CD4-positive, alpha-beta T cell treated with Interleukin-17A for 4 hours (primary cell): ENCODE measurements around the gene MALT1.

Experiments used
- DNase-seq: peaks from one replicate; pipeline ENCODE4 v3.0.0-alpha.2; 2020; ENCODE audit warnings: mixed read lengths

MALT1 gene

DNA sequence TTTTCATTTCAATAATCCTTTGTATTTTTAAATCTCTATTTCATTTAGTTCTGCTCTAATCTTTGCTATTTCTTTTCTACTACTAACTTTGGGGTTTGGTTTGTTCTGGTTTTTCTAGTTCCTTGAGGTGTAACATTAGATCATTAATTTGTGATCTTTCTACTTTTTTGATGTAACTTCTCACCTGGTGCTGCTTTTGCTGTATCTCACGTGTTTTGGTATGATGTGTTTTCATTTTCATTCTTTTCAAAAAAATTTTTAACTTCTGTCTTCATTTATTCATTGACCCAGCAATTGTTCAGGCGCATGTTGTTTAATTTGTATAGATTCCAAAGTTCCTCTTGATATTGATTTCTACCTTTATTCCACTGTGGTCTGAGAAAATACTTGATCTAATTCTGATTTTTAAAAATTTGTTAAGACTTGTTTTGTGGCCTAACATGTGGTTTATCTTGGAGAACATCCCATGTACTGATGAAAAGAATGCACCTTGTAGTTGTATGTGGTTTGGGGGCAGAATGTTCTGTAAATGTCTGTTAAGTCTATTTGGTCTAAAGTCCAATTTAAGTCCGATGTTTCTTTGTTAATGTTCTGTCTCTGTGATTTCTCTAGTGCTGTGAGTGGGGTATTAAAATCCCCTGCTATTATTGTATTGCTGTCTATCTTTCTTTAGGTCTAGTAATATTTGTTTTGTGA lies 17.3 kb upstream of the MALT1 start:
- no peak for DNase-seq

DNA sequence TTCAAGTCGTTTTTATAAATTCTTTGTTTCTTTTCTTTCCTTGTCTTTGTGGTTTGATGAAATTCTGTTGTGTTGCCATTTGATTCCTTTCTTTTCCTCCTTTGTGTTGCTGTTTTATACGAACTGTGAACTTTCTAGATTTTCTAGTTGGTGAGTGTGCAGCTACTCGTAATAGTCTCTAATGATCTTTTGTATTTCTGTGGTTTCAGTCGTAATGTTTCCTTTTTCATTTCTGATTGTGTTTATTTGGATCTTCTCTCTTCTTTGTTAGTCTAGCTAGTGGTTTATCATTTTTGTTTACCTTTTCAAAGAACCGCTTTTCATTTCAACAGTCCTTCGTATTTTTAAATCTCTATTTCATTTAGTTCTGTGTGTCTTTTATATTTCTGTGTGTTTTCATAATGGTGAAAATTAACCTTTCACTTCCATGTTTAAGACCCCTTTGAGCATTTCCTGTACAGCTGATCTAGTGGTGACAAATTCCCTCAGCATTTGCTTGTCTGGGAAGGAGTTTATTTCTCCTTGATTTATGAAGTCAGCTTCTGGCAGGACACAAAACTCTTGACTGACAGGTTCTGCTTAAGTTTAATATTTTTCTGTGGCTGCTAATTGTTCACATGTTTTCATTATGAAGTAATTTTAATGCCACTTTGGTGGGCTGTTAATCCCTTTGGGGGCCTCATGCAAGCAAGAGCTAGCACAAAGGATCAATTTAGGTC lies 16.2 kb upstream of the MALT1 start:
- DNase-seq: no peak

DNA sequence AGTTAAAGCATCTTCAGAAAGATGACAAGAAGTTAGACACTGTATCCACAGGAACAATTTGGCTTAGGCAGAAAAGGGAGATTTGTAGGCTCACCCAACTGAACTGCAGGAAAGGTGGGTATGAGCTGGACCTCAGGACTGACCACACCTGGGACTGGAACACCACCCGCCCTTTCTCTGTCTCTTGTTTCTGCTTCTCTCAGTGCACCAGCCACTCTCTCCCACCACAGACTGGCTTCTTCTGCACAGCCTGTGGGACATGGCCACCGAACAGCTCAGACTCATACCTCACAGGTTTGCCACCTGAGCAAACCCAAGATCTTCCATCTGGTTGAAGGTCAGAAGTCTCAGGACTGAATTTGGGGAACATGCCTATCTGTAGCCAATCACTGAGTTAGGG lies 14.2 kb upstream of the MALT1 start:
- DNase-seq: no peak

DNA sequence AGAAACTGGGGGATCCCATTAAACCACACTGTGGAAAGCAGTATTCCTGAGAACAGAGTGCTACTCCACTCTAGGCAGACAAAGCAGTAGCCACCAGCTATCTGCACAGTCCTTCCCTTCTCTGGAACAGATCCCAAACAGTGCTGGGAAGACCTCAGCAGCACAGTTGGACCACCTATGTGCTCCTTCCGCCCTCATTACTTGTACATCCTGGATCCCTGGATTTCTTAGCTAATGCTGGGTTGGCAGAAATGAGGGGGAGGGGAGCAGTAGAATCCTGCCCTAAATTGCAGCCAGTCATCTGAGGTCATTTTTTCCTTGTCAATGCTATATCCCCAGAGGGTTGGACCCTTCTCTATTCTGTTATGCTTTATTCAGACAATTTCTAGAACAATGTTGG lies 13.8 kb upstream of the MALT1 start:
- DNase-seq: no peak

DNA sequence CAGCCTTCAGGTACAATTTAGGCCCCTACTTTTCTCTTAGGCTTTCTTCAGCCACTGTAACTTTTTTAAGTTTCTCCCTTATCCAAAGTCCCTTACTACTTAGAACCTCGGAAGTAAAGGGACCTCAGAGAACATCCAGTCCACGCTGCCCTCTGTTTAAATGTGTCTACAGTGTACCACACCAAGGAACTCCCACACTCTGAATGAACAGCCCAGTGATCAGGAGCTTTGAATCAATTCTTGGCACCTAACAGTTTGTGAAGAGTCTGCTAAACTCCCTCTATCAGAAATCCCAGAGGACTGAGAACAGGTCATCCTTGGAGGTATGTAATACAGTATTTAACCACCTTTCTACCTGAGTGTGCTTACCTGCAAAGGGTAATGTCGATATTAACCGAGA lies 11.6 kb upstream of the MALT1 start:
- no peak for DNase-seq

DNA sequence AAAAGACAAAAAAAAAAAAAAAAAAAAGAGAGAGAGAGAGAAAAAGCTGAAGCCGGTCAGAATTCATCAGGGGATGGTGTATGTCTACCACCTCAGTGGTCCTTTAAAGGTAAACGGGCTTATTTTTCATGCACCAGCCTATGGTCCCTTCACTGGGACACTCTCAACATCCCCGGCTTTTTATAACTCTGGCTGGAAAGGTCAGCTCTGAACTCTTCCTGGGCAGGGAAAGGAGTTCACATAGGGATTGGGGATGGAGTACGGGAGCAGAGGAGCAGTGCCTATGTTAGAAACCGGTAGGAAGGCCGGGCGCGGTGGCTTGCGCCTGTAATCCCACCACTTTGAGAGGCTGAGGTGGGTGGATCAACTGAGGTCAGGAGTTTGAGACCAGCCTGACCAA lies 10.3 kb upstream of the MALT1 start:
- DNase-seq: no peak

DNA sequence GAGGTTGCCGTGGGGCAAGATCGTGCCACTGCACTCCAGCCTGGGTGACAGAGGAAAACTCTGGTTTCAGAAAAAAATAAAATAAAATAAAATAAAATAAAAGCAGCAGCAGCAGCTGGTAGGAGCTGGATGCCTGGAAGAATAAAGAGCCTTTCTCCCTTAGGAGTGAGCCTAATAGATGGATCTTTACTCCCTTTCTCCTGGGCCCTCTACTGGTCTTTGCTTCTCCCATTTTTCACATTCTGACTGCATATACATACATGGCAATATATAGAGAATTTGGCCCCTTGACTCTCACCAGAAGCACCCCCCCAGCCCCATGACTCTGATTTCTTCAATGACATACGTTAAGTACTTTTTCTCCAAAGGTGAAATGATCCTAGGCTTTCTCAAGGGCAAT lies 9.8 kb upstream of the MALT1 start:
- DNase-seq: no peak

DNA sequence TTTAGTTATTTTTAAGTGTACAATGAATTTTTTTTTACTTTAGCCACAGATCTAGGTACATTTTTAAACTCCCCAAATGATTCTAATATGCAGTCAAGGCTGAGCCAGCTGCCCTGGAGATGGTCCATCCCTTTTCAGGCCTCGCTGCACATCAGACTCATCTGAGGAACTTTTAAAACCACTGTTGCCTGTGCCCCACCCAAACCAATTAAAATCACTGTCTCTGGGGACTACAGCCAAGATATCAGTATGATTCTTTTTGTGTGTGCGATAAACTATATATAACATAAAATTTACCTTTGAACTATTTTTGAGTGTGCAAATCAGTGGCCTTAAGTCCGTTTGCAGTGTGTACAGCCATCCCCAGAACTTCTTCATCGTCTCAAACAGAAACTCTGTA lies 9.1 kb upstream of the MALT1 start:
- DNase-seq: no peak

DNA sequence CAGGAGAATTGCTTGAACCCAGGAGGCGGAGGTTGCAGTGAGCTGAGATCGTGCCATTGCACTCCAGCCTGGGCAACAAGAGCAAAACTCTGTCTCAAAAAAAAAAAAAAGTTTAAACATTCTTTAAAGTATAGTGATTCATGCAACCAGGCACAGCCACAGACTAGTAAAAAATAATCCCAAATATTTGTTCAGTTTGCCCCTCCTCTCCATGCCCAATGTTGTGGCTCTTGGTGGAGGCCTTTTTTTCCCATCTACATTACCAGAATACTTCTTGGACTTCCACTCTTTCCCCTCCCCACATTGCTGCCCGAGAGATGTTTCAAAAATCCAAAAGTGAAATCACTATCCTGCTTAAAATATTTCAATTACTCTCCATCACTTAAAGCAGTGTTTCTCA lies 5.1 kb upstream of the MALT1 start:
- DNase-seq: no peak

DNA sequence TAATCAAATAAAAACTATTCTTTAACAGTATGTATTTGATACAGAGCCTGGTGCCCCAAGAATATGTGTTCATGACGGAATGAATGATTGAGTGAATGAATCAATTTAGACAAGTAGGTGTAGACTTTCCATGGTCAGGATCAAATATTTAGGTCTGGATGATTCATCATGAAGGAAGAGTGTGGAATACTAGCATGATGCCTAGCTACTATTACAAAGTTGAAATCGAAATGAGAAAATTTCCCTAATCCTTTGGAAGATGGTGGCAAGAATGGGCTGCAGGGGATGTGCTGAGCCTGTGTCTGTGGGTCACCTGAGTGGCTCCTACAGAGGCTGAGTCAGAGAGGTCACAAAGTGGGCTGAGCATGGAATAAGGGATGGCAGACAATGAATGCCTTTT lies 3.1 kb upstream of the MALT1 start:
- no peak for DNase-seq

DNA sequence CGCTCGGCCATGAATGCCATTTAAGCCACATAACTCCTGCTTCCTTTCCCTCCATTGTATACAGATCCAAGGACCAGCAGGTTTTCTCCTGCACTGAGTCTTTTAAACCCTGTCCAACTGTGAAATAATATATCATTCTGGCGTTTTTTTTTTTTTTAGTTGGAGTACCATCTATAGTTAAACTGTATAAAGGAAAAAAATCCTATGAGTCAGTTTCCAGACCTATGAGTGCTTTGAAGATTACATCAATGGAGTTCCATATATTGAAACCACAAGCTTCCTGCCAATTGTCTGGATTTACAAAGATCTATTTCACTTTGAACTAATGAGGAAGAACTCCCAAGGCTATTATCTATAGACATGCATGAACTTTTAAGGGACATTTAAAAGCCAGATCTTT lies 2.4 kb upstream of the MALT1 start:
- DNase-seq: no peak

DNA sequence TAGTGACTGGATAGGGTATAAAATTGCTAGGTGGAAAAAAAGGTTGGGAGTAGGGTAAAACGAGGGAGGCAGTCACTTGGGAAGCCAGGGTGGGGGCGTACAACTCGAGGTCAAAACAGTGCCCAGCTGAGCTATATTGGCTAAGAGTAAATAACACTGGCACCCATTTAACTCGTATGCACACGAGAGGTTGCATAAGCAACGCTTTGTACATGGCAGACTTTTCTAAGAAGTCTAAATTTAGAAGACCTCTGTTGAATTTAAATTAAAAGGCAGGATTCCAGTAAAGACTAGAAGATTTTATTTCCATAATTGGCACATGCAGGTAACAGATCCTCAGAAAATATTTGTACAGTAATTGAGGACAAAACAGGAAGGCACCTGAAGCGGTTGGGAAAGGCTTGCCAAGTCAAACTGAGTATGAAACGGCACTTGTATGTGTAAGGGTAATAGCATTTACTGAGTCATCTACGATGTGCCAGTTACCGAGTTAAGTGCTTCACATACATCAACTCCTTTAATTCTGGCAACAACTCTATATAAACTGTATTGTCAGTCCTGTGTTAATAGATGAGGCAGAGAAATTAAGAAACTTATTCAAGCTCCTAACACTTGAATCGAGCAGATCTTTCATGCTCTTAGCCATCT lies 1.4 kb upstream of the MALT1 start:
- DNase-seq: no peak

DNA sequence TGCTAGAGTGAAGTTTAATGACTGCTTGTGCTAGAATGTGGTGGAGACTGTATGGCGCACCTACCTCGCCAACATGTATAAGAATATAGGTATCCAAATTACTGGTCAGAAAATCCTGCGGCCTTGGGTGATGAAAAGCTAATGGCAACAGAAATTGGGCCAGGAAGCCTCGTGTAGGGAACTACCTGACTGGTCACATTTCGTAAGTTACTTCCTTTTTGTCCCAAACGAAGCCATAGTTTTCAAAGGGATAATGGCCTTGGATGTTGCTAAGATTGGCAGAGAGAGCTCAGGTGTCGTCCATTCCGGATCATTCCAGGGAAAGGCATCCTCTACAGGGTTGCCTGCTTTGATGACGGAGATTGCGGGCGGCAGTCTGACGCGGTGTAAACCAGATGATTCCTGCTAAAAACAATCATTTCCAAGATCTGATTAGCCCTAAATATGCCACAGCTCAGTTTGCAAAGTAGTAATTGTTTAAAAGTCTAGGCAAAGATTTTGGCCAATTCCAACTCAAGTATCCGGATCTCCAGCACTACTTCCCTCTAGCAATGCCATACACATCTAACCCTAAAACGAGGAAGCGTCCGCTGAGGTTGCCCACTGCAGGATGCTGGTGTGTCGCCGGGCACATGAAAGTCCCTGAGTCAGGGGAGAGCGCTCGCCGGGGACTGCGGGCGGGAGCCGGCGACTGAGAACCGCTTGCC lies 708 bp upstream of the MALT1 start:
- no peak for DNase-seq

DNA sequence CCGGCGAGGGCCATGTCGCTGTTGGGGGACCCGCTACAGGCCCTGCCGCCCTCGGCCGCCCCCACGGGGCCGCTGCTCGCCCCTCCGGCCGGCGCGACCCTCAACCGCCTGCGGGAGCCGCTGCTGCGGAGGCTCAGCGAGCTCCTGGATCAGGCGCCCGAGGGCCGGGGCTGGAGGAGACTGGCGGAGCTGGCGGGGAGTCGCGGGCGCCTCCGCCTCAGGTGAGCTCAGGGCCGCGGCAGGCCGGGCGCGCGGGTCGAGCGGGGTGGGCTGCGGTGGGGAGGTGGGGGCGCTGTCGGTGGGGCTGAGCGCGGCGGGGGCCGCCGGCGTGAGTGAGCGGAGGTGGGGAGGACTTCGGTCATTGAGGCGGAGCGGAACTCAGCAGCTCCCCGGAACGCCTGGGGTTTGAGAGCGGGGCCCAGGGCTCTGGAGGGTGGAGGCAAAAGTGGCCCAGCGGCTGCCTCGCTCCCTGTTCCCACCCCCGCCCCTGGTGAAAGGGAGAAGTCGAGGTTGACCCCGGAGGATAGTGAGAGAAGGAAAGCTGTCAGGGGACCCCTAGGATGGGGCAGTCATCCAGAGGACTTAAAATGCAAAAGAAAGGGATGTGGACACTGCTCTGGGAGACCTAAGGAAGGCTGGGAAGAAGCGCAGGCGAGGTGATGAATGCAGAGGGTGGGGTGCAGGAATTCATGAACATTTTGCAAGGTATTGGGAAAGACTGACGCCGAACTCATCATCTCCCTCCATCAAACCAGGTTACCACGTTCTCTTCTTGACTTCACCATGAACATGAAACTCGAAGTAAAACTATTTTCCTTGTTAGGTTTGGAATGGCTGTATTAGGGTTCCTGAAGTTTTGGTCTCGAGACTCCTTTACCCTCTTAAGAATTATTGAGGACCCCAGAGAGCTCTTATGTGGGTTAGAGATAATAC lies 633 bp downstream of the MALT1 start:
- peak; percentile 64 for DNase-seq

DNA sequence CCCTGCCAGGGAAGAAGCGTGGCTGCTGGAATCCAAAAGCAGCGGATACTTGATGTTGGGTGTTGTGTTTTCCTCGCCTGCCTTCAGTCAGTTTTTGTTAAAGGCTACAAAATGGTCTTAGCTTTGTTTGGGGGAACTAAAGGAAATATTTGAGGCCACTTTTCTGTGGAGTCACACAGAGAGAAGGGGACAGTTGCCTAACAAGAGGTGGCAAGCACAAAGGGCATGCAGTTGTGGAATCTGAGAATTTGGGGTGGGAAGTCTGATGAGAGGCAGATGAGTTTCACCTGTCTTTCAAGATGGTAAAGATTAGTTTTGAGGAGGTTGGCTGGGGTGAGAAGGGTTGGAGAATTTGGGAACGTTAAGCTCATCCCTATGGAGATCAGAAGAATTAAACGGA lies 2.9 kb downstream of the MALT1 start:
- no peak for DNase-seq

DNA sequence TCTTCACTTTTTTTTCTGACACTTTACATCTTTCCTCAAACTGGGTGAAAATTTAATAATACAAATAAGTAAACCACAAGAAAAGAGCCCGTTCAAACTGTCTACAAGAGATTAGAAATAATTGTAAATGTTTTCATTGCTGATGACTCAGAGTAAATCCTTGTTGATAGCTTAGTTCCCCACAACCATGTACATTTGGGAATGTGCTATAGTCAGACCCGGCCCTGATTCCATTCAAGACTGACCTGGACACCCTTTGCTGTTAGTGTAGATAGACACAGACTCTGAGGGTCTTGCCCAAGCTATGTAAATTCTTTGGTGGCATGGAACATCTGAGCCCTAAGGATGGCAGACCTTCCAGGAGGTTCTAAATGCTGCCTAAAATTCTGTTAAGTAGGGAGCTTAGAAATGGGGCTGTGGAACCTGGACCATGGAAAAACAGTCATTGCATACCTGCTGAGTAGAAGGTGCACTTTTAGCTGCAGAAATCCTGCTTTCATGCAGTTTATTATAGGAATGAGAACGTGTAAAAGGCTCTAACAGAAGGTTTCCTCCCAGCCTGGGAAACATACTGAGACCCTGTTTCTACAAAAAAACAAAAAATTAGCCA lies 3.7 kb downstream of the MALT1 start:
- no peak for DNase-seq

DNA sequence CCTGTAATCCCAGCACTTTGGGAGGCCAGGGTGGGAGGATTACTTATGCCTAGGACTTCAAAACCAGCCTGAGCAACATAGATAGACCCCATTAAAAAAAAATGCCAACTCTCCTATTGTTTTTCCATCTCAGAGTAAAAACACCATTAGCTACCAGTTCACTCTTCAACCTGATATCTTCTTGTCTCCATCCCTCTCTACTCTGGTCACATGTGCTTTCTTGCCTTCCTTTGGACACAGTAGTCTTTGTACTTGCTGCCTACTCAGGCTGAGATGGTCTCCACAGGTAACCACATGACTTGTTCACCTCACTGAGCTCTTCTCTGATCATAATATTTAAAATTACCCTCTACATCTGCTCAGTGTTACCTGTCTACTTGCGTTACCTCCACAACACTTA lies 5.0 kb downstream of the MALT1 start:
- DNase-seq: no peak

DNA sequence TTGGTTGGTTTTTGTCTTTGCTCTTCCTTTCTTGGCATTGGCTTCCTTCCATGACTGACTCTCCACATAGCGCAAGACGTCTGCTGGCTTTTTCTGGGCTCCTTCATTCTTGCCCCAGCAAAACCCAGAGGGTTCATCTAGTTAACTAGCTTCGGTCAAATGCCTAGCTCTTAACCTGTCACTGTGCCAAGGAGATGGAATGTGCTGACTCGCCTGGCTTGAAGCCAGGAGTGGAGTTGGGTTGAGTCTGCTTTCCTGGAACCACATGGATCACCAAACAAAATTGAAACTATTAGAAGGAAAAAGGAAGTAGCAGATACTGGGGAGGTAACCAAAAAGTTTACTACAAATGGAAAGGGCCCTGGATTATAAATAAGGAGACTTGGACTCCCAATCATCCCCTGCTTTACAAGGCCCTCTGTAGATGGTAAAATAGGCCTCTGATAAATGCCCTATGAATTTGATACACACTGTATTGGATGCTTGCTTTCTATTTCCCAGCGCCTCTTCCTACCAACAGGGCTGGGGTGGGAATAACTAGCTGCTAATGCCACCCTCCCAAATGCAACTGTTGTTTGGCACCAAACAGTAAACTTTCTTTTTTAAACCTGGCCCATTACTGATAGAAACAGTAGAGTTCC lies 11.3 kb downstream of the MALT1 start:
- DNase-seq: no peak

DNA sequence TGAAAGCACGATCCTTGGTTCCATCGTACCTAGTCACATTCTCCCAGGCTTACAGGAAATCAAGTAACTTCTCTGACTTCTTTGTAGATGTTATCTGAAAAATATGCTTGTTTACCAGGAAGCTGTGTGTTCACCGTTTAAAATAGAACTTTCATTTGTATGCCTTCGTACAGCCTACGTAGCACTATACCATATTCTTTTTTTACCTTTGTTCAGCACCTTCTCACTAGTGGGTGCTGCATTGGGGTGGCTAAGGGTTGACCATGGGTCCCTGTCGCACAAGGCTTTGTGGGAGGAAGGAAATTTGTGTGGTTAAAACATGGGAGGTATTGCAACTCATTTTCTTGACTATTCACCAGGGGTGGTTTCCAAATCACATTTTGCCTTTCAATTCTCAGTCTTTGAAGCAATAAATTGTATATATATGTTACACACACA lies 16.6 kb downstream of the MALT1 start:
- peak; percentile 64 for DNase-seq

DNA sequence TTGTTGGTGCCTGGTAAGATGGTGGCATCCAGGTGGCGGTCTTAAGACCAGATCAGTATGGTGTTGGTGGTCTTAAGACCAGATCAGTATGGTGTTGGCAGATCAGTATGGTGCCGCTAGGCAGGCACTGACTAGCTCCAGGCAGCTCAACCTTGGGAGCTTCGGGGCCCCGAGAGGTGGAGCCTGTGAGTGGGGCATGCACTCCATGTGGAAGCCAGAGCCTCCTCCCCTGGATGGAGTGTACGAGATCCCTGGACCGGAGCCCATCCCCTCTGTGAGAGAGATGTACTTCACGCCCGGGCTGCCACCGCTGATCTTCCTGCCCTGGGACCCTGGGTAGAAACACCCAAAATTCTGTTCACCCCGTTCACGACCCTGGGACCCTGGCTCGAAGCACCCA lies 19.0 kb downstream of the MALT1 start:
- no peak for DNase-seq

DNA sequence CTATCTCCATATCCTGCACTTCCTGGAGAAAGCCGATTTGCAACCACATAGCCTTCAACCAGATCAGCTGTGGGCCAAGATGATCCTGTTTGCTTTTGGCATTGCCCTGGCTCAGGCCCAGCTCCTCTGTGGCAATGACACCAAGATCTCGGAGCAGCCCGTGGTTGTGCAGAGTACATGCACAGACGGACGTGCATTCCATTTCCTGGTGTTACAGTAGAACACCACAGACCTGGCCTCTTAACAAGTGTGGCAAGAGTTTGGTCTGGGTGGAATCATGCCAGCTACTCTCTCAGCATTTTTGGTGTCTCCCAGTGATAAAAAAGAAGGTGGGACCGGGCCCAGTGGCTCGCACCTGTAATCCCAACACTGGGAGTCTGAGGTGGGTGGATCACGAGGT lies 20.0 kb downstream of the MALT1 start:
- peak; percentile 25 for DNase-seq
